ENCODE results near the gene SIM2. TPM values are rescaled to one million over a fixed set of nuclear protein-coding genes. Genes with fewer than 3 reads are reported as not detected.

The SIM2 gene
- total RNA-seq, 2 experiments from 2014 or later, result not detected

GRCh38 chr21:36766511-36766910 lies 67.6 kb downstream of the SIM2 start:
- no peaks in the 10 kb centered on the region for H3K36me3 Mint-ChIP-seq
- H3K9me3 Mint-ChIP-seq, result no peaks in the 10 kb centered on the region
- no peak for DNase-seq
- no peak overlapping the region for H3K27ac Mint-ChIP-seq
- no peak overlapping the region for H3K4me3 Mint-ChIP-seq
- H3K4me1 Mint-ChIP-seq, result peaks cover 2% of the 10 kb centered on the region
- H3K27me3 Mint-ChIP-seq, result no peaks in the 10 kb centered on the region

GRCh38 chr21:36767096-36767495 lies 68.2 kb downstream of the SIM2 start:
- no peaks in the 10 kb centered on the region for H3K27me3 Mint-ChIP-seq
- H3K27ac Mint-ChIP-seq, result no peak overlapping the region
- no peak for DNase-seq
- H3K36me3 Mint-ChIP-seq, result no peaks in the 10 kb centered on the region
- H3K4me3 Mint-ChIP-seq, result no peak overlapping the region
- peaks cover under 1% of the 10 kb centered on the region for H3K4me1 Mint-ChIP-seq
- H3K9me3 Mint-ChIP-seq, result no peaks in the 10 kb centered on the region

GRCh38 chr21:36768496-36768895 lies 69.6 kb downstream of the SIM2 start:
- H3K4me1 Mint-ChIP-seq, result no peaks in the 10 kb centered on the region
- no peaks in the 10 kb centered on the region for H3K36me3 Mint-ChIP-seq
- no peak for DNase-seq
- H3K27me3 Mint-ChIP-seq, result no peaks in the 10 kb centered on the region
- no peak overlapping the region for H3K27ac Mint-ChIP-seq
- H3K4me3 Mint-ChIP-seq, result no peak overlapping the region
- no peaks in the 10 kb centered on the region for H3K9me3 Mint-ChIP-seq

GRCh38 chr21:36769051-36769839 lies 70.3 kb downstream of the SIM2 start:
- Mint-ChIP-seq H3K9me3 (no peaks in the 10 kb centered on the region), H3K27me3 (no peaks in the 10 kb centered on the region), H3K36me3 (no peaks in the 10 kb centered on the region), H3K27ac (no peak overlapping the region), H3K4me3 (no peak overlapping the region), H3K4me1 (no peaks in the 10 kb centered on the region)
- DNase-seq, result no peak

GRCh38 chr21:36773117-36773516 lies 74.2 kb downstream of the SIM2 start:
- no peak for DNase-seq
- Mint-ChIP-seq H3K4me3 (no peak overlapping the region), H3K9me3 (no peaks in the 10 kb centered on the region), H3K27ac (no peak overlapping the region), H3K36me3 (no peaks in the 10 kb centered on the region), H3K27me3 (no peaks in the 10 kb centered on the region), H3K4me1 (no peaks in the 10 kb centered on the region)

- DNase-seq, result no peak
- no peak overlapping the region for H3K27ac Mint-ChIP-seq
- H3K36me3 Mint-ChIP-seq, result no peaks in the 10 kb centered on the region
- no peaks in the 10 kb centered on the region for H3K27me3 Mint-ChIP-seq
- no peak overlapping the region for H3K4me3 Mint-ChIP-seq
- H3K9me3 Mint-ChIP-seq, result no peaks in the 10 kb centered on the region
- no peaks in the 10 kb centered on the region for H3K4me1 Mint-ChIP-seq
Measured at GRCh38 chr21:36773995-36774394, 75.1 kb downstream of the SIM2 start.

GRCh38 chr21:36776981-36777617 lies 78.2 kb downstream of the SIM2 start:
- Mint-ChIP-seq H3K36me3 (no peaks in the 10 kb centered on the region), H3K27me3 (no peaks in the 10 kb centered on the region), H3K4me3 (no peak overlapping the region), H3K4me1 (no peaks in the 10 kb centered on the region), H3K9me3 (no peaks in the 10 kb centered on the region), H3K27ac (no peak overlapping the region)
- DNase-seq, result no peak

GRCh38 chr21:36780861-36781260 lies 81.9 kb downstream of the SIM2 start:
- DNase-seq, result no peak
- Mint-ChIP-seq H3K9me3 (no peaks in the 10 kb centered on the region), H3K4me3 (no peak overlapping the region), H3K4me1 (no peaks in the 10 kb centered on the region), H3K27ac (no peak overlapping the region), H3K27me3 (no peaks in the 10 kb centered on the region), H3K36me3 (no peaks in the 10 kb centered on the region)

GRCh38 chr21:36783612-36784374 lies 84.9 kb downstream of the SIM2 start:
- H3K4me3 Mint-ChIP-seq, result no peak overlapping the region
- H3K9me3 Mint-ChIP-seq, result no peaks in the 10 kb centered on the region
- peaks cover 3% of the 10 kb centered on the region for H3K36me3 Mint-ChIP-seq
- no peaks in the 10 kb centered on the region for H3K4me1 Mint-ChIP-seq
- no peak overlapping the region for H3K27ac Mint-ChIP-seq
- H3K27me3 Mint-ChIP-seq, result no peaks in the 10 kb centered on the region
- no peak for DNase-seq

GRCh38 chr21:36784947-36785346 lies 86.0 kb downstream of the SIM2 start:
- no peaks in the 10 kb centered on the region for H3K9me3 Mint-ChIP-seq
- no peak overlapping the region for H3K4me3 Mint-ChIP-seq
- no peaks in the 10 kb centered on the region for H3K27me3 Mint-ChIP-seq
- H3K27ac Mint-ChIP-seq, result no peak overlapping the region
- H3K4me1 Mint-ChIP-seq, result no peaks in the 10 kb centered on the region
- DNase-seq, result no peak
- peaks cover 3% of the 10 kb centered on the region for H3K36me3 Mint-ChIP-seq

GRCh38 chr21:36785615-36786014 lies 86.7 kb downstream of the SIM2 start:
- Mint-ChIP-seq H3K27me3 (no peaks in the 10 kb centered on the region), H3K4me1 (no peaks in the 10 kb centered on the region), H3K27ac (no peak overlapping the region), H3K4me3 (no peak overlapping the region), H3K36me3 (peaks cover 5% of the 10 kb centered on the region), H3K9me3 (no peaks in the 10 kb centered on the region)
- DNase-seq, result no peak

- peaks cover 5% of the 10 kb centered on the region for H3K36me3 Mint-ChIP-seq
Measured at GRCh38 chr21:36786186-36786585, 87.3 kb downstream of the SIM2 start.

GRCh38 chr21:36788120-36788638 lies 89.3 kb downstream of the SIM2 start:
- Mint-ChIP-seq H3K4me3 (no peak overlapping the region), H3K27me3 (no peaks in the 10 kb centered on the region), H3K27ac (no peak overlapping the region), H3K9me3 (no peaks in the 10 kb centered on the region), H3K4me1 (peaks cover 3% of the 10 kb centered on the region), H3K36me3 (peaks cover 5% of the 10 kb centered on the region)
- no peak for DNase-seq

More at GRCh38 chr21:36786186-36786585, 87.3 kb downstream of the SIM2 start:
- no peaks in the 10 kb centered on the region for H3K27me3 Mint-ChIP-seq
- H3K9me3 Mint-ChIP-seq, result no peaks in the 10 kb centered on the region
- no peak overlapping the region for H3K4me3 Mint-ChIP-seq
- H3K27ac Mint-ChIP-seq, result no peak overlapping the region
- H3K4me1 Mint-ChIP-seq, result no peaks in the 10 kb centered on the region
- no peak for DNase-seq

GRCh38 chr21:36790616-36791015 lies 91.7 kb downstream of the SIM2 start:
- Mint-ChIP-seq H3K27ac (no peak overlapping the region), H3K4me3 (no peak overlapping the region), H3K9me3 (no peaks in the 10 kb centered on the region), H3K4me1 (peaks cover 3% of the 10 kb centered on the region), H3K36me3 (peaks cover 16% of the 10 kb centered on the region), H3K27me3 (no peaks in the 10 kb centered on the region)
- no peak for DNase-seq

GRCh38 chr21:36791180-36791579 lies 92.3 kb downstream of the SIM2 start:
- peaks cover 16% of the 10 kb centered on the region for H3K36me3 Mint-ChIP-seq
- H3K27ac Mint-ChIP-seq, result no peak overlapping the region
- no peak overlapping the region for H3K4me3 Mint-ChIP-seq
- H3K4me1 Mint-ChIP-seq, result peaks cover 3% of the 10 kb centered on the region
- DNase-seq, result no peak
- no peaks in the 10 kb centered on the region for H3K27me3 Mint-ChIP-seq
- H3K9me3 Mint-ChIP-seq, result peaks cover 2% of the 10 kb centered on the region

Data from activated naive CD8-positive, alpha-beta T cell treated with anti-CD3 and anti-CD28 coated beads for 36 hours (primary cell).